A673 (cell line): Measurements from ENCODE around the gene ZNF511. TPM values are rescaled to one million over a fixed set of nuclear protein-coding genes. Genes with fewer than 3 reads are reported as not detected.

Source experiments
- BruUV-seq: library from RNA; stranded (reverse); fragments of 400-500 nt; replicated peaks from 2 replicates; lab custom pipeline; 2021; lab: Mats Ljungman, UMichigan
- CTCF ChIA-PET: fragments of 300-600 bp; sonication (Branson Sonifier 250); formaldehyde crosslinking; loops from one replicate; lab custom pipeline; 2022; ENCODE audit warnings: antibody characterized with exemption; lab: Charles Lee
- POLR2A ChIA-PET: fragments of 300-600 bp; sonication (Branson Sonifier 250); formaldehyde crosslinking; loops from one replicate; lab custom pipeline; 2022; ENCODE audit warnings: antibody characterized with exemption; ENCODE audit not compliant: low non-redundant PET; lab: Charles Lee
- DNase-seq: peaks from one replicate; pipeline ENCODE4 v3.0.0-alpha.2; 2015; ENCODE audit warnings: low spot score
- H3K27ac ChIP-seq: fragments of 200-600 bp; sonication (generic); 2 replicates; pipeline ENCODE4 v1.5.1; 2016; ENCODE audit warnings: mixed run types, low read depth, mild to moderate bottlenecking, mixed read lengths, antibody characterized with exemption, low read length; ENCODE audit not compliant: poor library complexity, severe bottlenecking
- H3K27me3 ChIP-seq: fragments of 200-600 bp; sonication (generic); replicated peaks from 2 replicates; pipeline ENCODE4 v1.6.1; 2017; ENCODE audit warnings: mixed run types, low read depth, mild to moderate bottlenecking, mixed read lengths, antibody characterized with exemption, low read length; ENCODE audit not compliant: insufficient read depth, poor library complexity
- H3K36me3 ChIP-seq: fragments of 200-600 bp; sonication (generic); 2 replicates; pipeline ENCODE4 v1.6.1; 2016; ENCODE audit warnings: mixed run types, mild to moderate bottlenecking, mixed read lengths, antibody characterized with exemption, low read length; ENCODE audit not compliant: insufficient read depth, poor library complexity, severe bottlenecking
- H3K4me1 ChIP-seq: fragments of 200-600 bp; sonication (generic); 2 replicates; pipeline ENCODE4 v1.6.1; 2017; ENCODE audit warnings: mixed run types, mild to moderate bottlenecking, mixed read lengths, antibody characterized with exemption, low read length; ENCODE audit not compliant: insufficient read depth, poor library complexity, severe bottlenecking
- H3K4me3 ChIP-seq: fragments of 200-600 bp; sonication (generic); 2 replicates; pipeline ENCODE4 v1.5.1; 2016; ENCODE audit warnings: low read depth, mixed run types, mild to moderate bottlenecking, mixed read lengths, low read length; ENCODE audit not compliant: poor library complexity, severe bottlenecking
- H3K9me3 ChIP-seq: fragments of 200-600 bp; sonication (generic); 2 replicates; pipeline ENCODE4 v1.6.1; 2016; ENCODE audit warnings: mixed run types, low read depth, mild to moderate bottlenecking, mixed read lengths, antibody characterized with exemption, low read length; ENCODE audit not compliant: poor library complexity, severe bottlenecking
- EZH2 ChIP-seq: fragments of 200-600 bp; sonication (generic); IDR thresholded peaks from 2 replicates; pipeline ENCODE4 v1.6.1; 2017; ENCODE audit warnings: borderline replicate concordance, low read depth, mild to moderate bottlenecking, mixed read lengths, antibody characterized with exemption, low read length; ENCODE audit not compliant: poor library complexity, severe bottlenecking
- intact Hi-C: fragments of 100-400 bp; cut with micrococcal nuclease; formaldehyde crosslinking; loops from one replicate; pipeline ENCODE4 v1.10.0; 2022; ENCODE audit not compliant: unreplicated experiment
- total RNA-seq: library from RNA; stranded (reverse); gene quantifications from 2 replicates; pipeline ENCODE4 v1.2.3, GENCODE V29; 2021
- TF ChIP-seq, protein P1 (sequence below): fragments of 300-800, 200-600 bp; sonication (generic); conservative IDR thresholded peaks from 2 replicates; pipeline ENCODE4 v1.5.1; 2017; ENCODE audit warnings: low read depth, mild to moderate bottlenecking, antibody characterized with exemption, low read length, moderate library complexity, mixed read lengths

ZNF511 gene
- total RNA-seq, 1 experiment from 2014 or later = 61.4 TPM

DNA sequence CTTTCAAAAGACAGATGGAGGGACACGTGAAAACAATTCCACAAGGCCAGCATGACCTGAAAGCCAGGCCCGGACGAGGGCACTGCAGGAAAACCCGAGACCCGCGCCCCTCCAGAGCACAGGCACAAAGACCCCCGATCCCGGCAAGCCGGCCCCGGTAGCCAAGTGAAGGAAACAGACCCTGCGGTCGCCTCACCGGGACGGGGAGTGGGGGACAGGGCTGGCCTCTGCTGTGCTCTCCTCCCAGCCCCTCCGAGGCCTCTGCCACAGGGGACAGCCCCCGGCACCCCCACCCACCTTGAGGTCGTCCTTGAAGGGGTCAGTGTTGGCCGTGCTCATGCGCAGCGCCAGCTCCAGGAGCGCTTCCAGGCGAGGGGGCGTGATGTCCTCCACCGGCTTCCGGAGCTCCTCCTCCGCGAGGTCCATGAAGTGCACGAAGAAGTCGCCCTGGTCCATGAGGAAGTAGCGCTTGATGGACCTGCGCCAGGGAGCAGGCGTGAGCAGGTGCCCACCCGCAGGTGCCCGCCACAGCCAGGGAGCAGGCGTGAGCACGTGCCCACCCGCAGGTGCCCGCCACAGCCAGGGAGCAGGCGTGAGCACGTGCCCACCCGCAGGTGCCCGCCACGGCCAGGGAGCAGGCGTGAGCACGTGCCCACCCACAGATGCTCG is 20.7 kb upstream of the ZNF511 start:
- peaks cover 63% of the 10 kb centered on the region for H3K36me3 ChIP-seq
- H3K4me1 ChIP-seq = no peaks in the 10 kb centered on the region
- TF ChIP-seq, protein P1, sequence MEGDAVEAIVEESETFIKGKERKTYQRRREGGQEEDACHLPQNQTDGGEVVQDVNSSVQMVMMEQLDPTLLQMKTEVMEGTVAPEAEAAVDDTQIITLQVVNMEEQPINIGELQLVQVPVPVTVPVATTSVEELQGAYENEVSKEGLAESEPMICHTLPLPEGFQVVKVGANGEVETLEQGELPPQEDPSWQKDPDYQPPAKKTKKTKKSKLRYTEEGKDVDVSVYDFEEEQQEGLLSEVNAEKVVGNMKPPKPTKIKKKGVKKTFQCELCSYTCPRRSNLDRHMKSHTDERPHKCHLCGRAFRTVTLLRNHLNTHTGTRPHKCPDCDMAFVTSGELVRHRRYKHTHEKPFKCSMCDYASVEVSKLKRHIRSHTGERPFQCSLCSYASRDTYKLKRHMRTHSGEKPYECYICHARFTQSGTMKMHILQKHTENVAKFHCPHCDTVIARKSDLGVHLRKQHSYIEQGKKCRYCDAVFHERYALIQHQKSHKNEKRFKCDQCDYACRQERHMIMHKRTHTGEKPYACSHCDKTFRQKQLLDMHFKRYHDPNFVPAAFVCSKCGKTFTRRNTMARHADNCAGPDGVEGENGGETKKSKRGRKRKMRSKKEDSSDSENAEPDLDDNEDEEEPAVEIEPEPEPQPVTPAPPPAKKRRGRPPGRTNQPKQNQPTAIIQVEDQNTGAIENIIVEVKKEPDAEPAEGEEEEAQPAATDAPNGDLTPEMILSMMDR = no peak
- no peak for TF ChIP-seq EZH2
- no peaks in the 10 kb centered on the region for H3K9me3 ChIP-seq
- no peak overlapping the region for H3K27ac ChIP-seq
- H3K27me3 ChIP-seq = no peaks in the 10 kb centered on the region
- ChIA-PET CTCF (no interaction called here), POLR2A (no interaction called here)
- no peak for DNase-seq
- no TSS peak for BruUV-seq
- H3K4me3 ChIP-seq = no peak overlapping the region
- intact Hi-C loops = no loop called here

DNA sequence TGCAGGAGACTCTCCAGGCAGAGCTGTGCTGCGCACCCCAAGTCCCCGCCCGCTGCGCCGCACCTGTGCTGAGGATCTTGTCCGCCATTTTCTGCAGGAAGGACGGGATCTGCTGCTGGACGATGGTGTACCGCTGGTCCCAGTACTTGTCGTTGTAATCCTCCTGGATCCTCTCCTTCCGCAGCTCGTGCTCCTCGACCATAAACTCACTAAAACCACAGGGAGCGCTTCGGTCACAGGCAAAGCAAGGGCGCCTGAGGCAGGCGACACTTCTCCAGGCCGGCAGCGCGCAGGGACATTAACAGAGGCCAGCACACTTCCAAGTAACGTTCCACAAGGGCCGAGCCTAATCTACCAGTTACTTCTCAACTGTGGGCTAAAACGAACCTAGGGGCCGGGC is 19.0 kb upstream of the ZNF511 start:
- ChIA-PET POLR2A (no interaction called here), CTCF (no interaction called here)
- no peak for TF ChIP-seq EZH2
- TF ChIP-seq, protein P1 = no peak
- DNase-seq = no peak
- BruUV-seq = no TSS peak
- Histone ChIP-seq H3K27me3 (no peaks in the 10 kb centered on the region), H3K27ac (no peak overlapping the region), H3K4me3 (no peak overlapping the region), H3K9me3 (no peaks in the 10 kb centered on the region), H3K4me1 (no peaks in the 10 kb centered on the region), H3K36me3 (peaks cover 46% of the 10 kb centered on the region)
- intact Hi-C loops = no loop called here

GRCh38 chr10:133292919-133293809 is 15.6 kb upstream of the ZNF511 start:
- ChIA-PET CTCF (no interaction called here), POLR2A (no interaction called here)
- H3K4me1 ChIP-seq = no peaks in the 10 kb centered on the region
- no TSS peak for BruUV-seq
- H3K27me3 ChIP-seq = no peaks in the 10 kb centered on the region
- DNase-seq = no peak
- H3K9me3 ChIP-seq = no peaks in the 10 kb centered on the region
- peaks cover 56% of the 10 kb centered on the region for H3K36me3 ChIP-seq
- TF ChIP-seq EZH2 = no peak
- TF ChIP-seq, protein P1 = no peak
- H3K27ac ChIP-seq = no peak overlapping the region
- intact Hi-C loops = no loop called here
- H3K4me3 ChIP-seq = no peak overlapping the region
